ENCODE results near the gene CAMK2A.

DNA sequence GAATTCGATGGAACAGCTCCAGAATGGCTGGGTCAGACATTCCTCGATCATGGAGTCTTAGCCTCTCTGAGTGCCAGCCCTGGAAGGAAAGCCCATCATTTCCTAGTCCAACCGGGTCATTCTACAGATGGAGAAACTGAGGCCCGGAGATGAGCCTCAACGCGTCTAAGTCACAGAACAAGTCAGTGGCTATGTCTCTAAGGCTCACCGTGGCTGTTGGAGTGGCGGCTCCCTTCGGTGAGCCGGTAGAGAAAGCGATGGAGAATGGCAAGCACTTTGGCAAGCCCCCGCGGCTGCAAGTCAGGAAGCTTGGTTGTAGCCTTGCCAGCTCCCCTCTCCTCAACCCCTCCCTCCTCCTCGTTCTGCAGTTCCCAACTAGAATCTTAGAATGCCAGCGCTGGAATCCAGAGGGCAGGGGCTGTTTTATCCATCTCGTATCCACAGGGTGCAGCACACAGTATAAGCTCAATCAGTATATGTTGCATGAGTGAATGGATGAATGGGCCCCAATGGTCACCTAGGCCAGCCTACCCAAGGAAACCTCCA lies 13.6 kb upstream of the CAMK2A start:
- no peak for TF ChIP-seq RAD21 (IDR thresholded peaks at IDR 0.05)
- TF ChIP-seq, protein P1, sequence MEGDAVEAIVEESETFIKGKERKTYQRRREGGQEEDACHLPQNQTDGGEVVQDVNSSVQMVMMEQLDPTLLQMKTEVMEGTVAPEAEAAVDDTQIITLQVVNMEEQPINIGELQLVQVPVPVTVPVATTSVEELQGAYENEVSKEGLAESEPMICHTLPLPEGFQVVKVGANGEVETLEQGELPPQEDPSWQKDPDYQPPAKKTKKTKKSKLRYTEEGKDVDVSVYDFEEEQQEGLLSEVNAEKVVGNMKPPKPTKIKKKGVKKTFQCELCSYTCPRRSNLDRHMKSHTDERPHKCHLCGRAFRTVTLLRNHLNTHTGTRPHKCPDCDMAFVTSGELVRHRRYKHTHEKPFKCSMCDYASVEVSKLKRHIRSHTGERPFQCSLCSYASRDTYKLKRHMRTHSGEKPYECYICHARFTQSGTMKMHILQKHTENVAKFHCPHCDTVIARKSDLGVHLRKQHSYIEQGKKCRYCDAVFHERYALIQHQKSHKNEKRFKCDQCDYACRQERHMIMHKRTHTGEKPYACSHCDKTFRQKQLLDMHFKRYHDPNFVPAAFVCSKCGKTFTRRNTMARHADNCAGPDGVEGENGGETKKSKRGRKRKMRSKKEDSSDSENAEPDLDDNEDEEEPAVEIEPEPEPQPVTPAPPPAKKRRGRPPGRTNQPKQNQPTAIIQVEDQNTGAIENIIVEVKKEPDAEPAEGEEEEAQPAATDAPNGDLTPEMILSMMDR (IDR thresholded peaks at IDR 0.05; ENCODE audit: low read depth, low read length, missing input control) = no peak
- TF ChIP-seq, protein P2, sequence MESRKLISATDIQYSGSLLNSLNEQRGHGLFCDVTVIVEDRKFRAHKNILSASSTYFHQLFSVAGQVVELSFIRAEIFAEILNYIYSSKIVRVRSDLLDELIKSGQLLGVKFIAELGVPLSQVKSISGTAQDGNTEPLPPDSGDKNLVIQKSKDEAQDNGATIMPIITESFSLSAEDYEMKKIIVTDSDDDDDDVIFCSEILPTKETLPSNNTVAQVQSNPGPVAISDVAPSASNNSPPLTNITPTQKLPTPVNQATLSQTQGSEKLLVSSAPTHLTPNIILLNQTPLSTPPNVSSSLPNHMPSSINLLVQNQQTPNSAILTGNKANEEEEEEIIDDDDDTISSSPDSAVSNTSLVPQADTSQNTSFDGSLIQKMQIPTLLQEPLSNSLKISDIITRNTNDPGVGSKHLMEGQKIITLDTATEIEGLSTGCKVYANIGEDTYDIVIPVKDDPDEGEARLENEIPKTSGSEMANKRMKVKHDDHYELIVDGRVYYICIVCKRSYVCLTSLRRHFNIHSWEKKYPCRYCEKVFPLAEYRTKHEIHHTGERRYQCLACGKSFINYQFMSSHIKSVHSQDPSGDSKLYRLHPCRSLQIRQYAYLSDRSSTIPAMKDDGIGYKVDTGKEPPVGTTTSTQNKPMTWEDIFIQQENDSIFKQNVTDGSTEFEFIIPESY (IDR thresholded peaks at IDR 0.05) = no peak
- no peak for TF ChIP-seq GABPA (IDR thresholded peaks at IDR 0.05 in 1 of 2, conservative IDR thresholded peaks at IDR 0.05 in 1 of 2)
- no peak for TF ChIP-seq RXRA (IDR thresholded peaks at IDR 0.05)
- TF ChIP-seq, protein P3, sequence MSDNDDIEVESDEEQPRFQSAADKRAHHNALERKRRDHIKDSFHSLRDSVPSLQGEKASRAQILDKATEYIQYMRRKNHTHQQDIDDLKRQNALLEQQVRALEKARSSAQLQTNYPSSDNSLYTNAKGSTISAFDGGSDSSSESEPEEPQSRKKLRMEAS (IDR thresholded peaks at IDR 0.05) = no peak
- TF ChIP-seq NR2F2 (IDR thresholded peaks at IDR 0.05) = no peak
- no peak for TF ChIP-seq HNF4A (conservative IDR thresholded peaks at IDR 0.05)
- no peak for TF ChIP-seq SP1 (IDR thresholded peaks at IDR 0.05)
